ENCODE measurements around the gene SIX4. TPM values are rescaled to one million over a fixed set of nuclear protein-coding genes. Genes with fewer than 3 reads are reported as not detected.

The SIX4 gene
- polyA plus RNA-seq, 1 donor (not counting 4 experiments of a cell fraction or from before 2014, with no cell fraction given) = 4.5 TPM

GRCh38 chr14:60744566-60744965 is 20.4 kb upstream of the SIX4 start:
- peak overlapping the region; percentile 67 for H3K4me2 ChIP-seq (ENCODE audit: control insufficient read depth, extremely low read depth, insufficient read depth, low read depth, low read length)
- no peaks in the 10 kb centered on the region for H3K9me3 ChIP-seq (ENCODE audit: control insufficient read depth, low read depth, low read length)
- peak; percentile 84 for FAIRE-seq
- no peaks in the 10 kb centered on the region for H3K27me3 ChIP-seq (ENCODE audit: control insufficient read depth, extremely low read depth, insufficient read depth, low read length)
- DNase-seq (ENCODE audit: low read depth, low spot score) = no peak
- no peak for TF ChIP-seq CTCF (optimal IDR thresholded peaks at IDR 0.05 in 1 of 3, IDR thresholded peaks at IDR 0.05 in 1 of 3, conservative IDR thresholded peaks at IDR 0.05 in 1 of 3; ENCODE audit: extremely low read depth in 1 of 3, insufficient read depth in 2 of 3, low read length in 3 of 3)
- TF ChIP-seq EZH2 (IDR thresholded peaks at IDR 0.05; ENCODE audit: low read length) = no peak
- dilution Hi-C loops (cut with MboI; ENCODE audit: extremely low pct_ligation_motif_present, low sequenced_read_pairs) = no loop called here
- no peak overlapping the region for H2AFZ ChIP-seq (ENCODE audit: control insufficient read depth, low read length)
- no peak overlapping the region for H3K9ac ChIP-seq (ENCODE audit: control insufficient read depth, extremely low read depth, insufficient read depth, low read length)
- peak overlapping the region in 1 of 3 experiments; percentile 23 for H3K4me3 ChIP-seq (ENCODE audit: control insufficient read depth in 2 of 3, extremely low read depth in 1 of 3, insufficient read depth in 2 of 3, low read depth in 1 of 3, low read length in 3 of 3)
- no peaks in the 10 kb centered on the region for H3K36me3 ChIP-seq (ENCODE audit: control insufficient read depth in 2 of 2, extremely low read depth in 1 of 2, insufficient read depth in 2 of 2, low read length in 2 of 2)
- peaks cover 88% of the 10 kb centered on the region for H3K79me2 ChIP-seq (ENCODE audit: control insufficient read depth, insufficient read depth, low read length)
- H3K27ac ChIP-seq (ENCODE audit: control insufficient read depth, insufficient read depth, low read length) = peak overlapping the region; percentile 46
- H3K9me1 ChIP-seq (ENCODE audit: control insufficient read depth, extremely low read depth, insufficient read depth, low read length) = no peaks in the 10 kb centered on the region
- no peaks in the 10 kb centered on the region for H4K20me1 ChIP-seq (ENCODE audit: control insufficient read depth, extremely low read depth, insufficient read depth, low read length)
- H3K4me1 ChIP-seq (ENCODE audit: control insufficient read depth, extremely low read depth, insufficient read depth, low read length) = peaks cover 19% of the 10 kb centered on the region

- peaks cover 90% of the 10 kb centered on the region for H3K79me2 ChIP-seq (ENCODE audit: control insufficient read depth, insufficient read depth, low read length)
- H3K4me1 ChIP-seq (ENCODE audit: control insufficient read depth, extremely low read depth, insufficient read depth, low read length) = peaks cover 5% of the 10 kb centered on the region
- no peaks in the 10 kb centered on the region for H3K9me3 ChIP-seq (ENCODE audit: control insufficient read depth, low read depth, low read length)
- no peaks in the 10 kb centered on the region for H3K36me3 ChIP-seq (ENCODE audit: control insufficient read depth in 2 of 2, extremely low read depth in 1 of 2, insufficient read depth in 2 of 2, low read length in 2 of 2)
- H4K20me1 ChIP-seq (ENCODE audit: control insufficient read depth, extremely low read depth, insufficient read depth, low read length) = no peaks in the 10 kb centered on the region
- no peak overlapping the region for H3K4me2 ChIP-seq (ENCODE audit: control insufficient read depth, extremely low read depth, insufficient read depth, low read depth, low read length)
- H2AFZ ChIP-seq (ENCODE audit: control insufficient read depth, low read length) = no peak overlapping the region
- no peak overlapping the region for H3K27ac ChIP-seq (ENCODE audit: control insufficient read depth, insufficient read depth, low read length)
- FAIRE-seq (no peak), DNase-seq (ENCODE audit: low read depth, low spot score) (no peak)
- H3K9ac ChIP-seq (ENCODE audit: control insufficient read depth, extremely low read depth, insufficient read depth, low read length) = no peak overlapping the region
- TF ChIP-seq CTCF (optimal IDR thresholded peaks at IDR 0.05 in 1 of 3, IDR thresholded peaks at IDR 0.05 in 1 of 3, conservative IDR thresholded peaks at IDR 0.05 in 1 of 3; ENCODE audit: extremely low read depth in 1 of 3, insufficient read depth in 2 of 3, low read length in 3 of 3) (no peak), EZH2 (IDR thresholded peaks at IDR 0.05; ENCODE audit: low read length) (no peak)
- dilution Hi-C loops (cut with MboI; ENCODE audit: extremely low pct_ligation_motif_present, low sequenced_read_pairs) = no loop called here
- H3K4me3 ChIP-seq (ENCODE audit: control insufficient read depth in 2 of 3, extremely low read depth in 1 of 3, insufficient read depth in 2 of 3, low read depth in 1 of 3, low read length in 3 of 3) = no peak overlapping the region
- no peaks in the 10 kb centered on the region for H3K9me1 ChIP-seq (ENCODE audit: control insufficient read depth, extremely low read depth, insufficient read depth, low read length)
- no peaks in the 10 kb centered on the region for H3K27me3 ChIP-seq (ENCODE audit: control insufficient read depth, extremely low read depth, insufficient read depth, low read length)
Observed at GRCh38 chr14:60738843-60739508, 14.8 kb upstream of the SIX4 start.

All from keratinocyte (primary cell).